MM.1S (cell line): ENCODE results near the gene RICTOR.

ENCODE experiments used
- DNase-seq: peaks from one replicate; pipeline ENCODE4 v3.0.0-alpha.2; 2015
- H2AFZ ChIP-seq: fragments of 300-600 bp; sonication (generic); 2 replicates; pipeline ENCODE4 v1.6.0; 2016; ENCODE audit warnings: antibody characterized with exemption, low read length
- H3F3A ChIP-seq: fragments of 300-600 bp; sonication (generic); 2 replicates; pipeline ENCODE4 v1.6.1; 2016; ENCODE audit warnings: mild to moderate bottlenecking, antibody characterized with exemption, low read length, moderate library complexity, mixed read lengths; ENCODE audit not compliant: insufficient read depth
- H3K27ac ChIP-seq: fragments of 300-600 bp; sonication (generic); 2 replicates; pipeline ENCODE4 v1.5.1; 2016; ENCODE audit warnings: mild to moderate bottlenecking, low read length
- H3K27me3 ChIP-seq: fragments of 300-600 bp; sonication (generic); replicated peaks from 2 replicates; pipeline ENCODE4 v1.6.0; 2016; ENCODE audit warnings: low read length; ENCODE audit not compliant: insufficient read depth
- H3K36me3 ChIP-seq: fragments of 300-600 bp; sonication (generic); replicated peaks from 2 replicates; pipeline ENCODE4 v1.6.1; 2016; ENCODE audit warnings: mild to moderate bottlenecking, low read length, mixed read lengths; ENCODE audit not compliant: insufficient read depth
- H3K4me1 ChIP-seq: fragments of 300-600 bp; sonication (generic); 2 replicates; pipeline ENCODE4 v1.6.1; 2016; ENCODE audit warnings: low read length, mixed read lengths
- H3K4me2 ChIP-seq: fragments of 300-600 bp; sonication (generic); 2 replicates; pipeline ENCODE4 v1.6.0; 2016; ENCODE audit warnings: low read depth, low read length
- H3K4me3 ChIP-seq: fragments of 300-600 bp; sonication (generic); 2 replicates; pipeline ENCODE4 v1.5.1; 2016; ENCODE audit warnings: low read length, mixed read lengths
- H3K79me2 ChIP-seq: fragments of 300-600 bp; sonication (generic); 2 replicates; pipeline ENCODE4 v1.6.1; 2016; ENCODE audit warnings: mixed run types, low read length, mixed read lengths
- H3K9ac ChIP-seq: fragments of 300-600 bp; sonication (generic); 2 replicates; pipeline ENCODE4 v1.6.1; 2016; ENCODE audit warnings: low read length, mixed read lengths
- H3K9me2 ChIP-seq: fragments of 300-600 bp; sonication (generic); replicated peaks from 2 replicates; pipeline ENCODE4 v1.6.1; 2016; ENCODE audit warnings: mild to moderate bottlenecking, low read length, mixed read lengths; ENCODE audit not compliant: insufficient read depth
- H3K9me3 ChIP-seq: fragments of 300-600 bp; sonication (generic); replicated peaks from 2 replicates; pipeline ENCODE4 v1.6.1; 2016; ENCODE audit warnings: mild to moderate bottlenecking, low read length, mixed read lengths; ENCODE audit not compliant: insufficient read depth
- H4K20me1 ChIP-seq: fragments of 300-600 bp; sonication (generic); 2 replicates; pipeline ENCODE4 v1.6.1; 2016; ENCODE audit warnings: mild to moderate bottlenecking, low read length, moderate library complexity, mixed read lengths; ENCODE audit not compliant: insufficient read depth
- CTCF ChIP-seq: fragments of 300-600 bp; sonication (generic); IDR thresholded peaks from 2 replicates; pipeline ENCODE4 v1.5.1; 2016; ENCODE audit warnings: antibody characterized with exemption, low read length, mixed read lengths
- EZH2 ChIP-seq: fragments of 300-600 bp; sonication (generic); optimal IDR thresholded peaks from 2 replicates; pipeline ENCODE3; 2017; ENCODE audit warnings: low read depth, mild to moderate bottlenecking, antibody characterized with exemption, low read length, mixed read lengths
- EZH2phosphoT487 ChIP-seq: fragments of 300-600 bp; sonication (generic); IDR thresholded peaks from 2 replicates; pipeline ENCODE4 v1.6.1; 2018; ENCODE audit warnings: antibody characterized with exemption, low read length

Gene RICTOR

GRCh38 chr5:38905516-38905915 lies 168.7 kb downstream of the RICTOR start:
- H3K36me3 ChIP-seq, result no peaks in the 10 kb centered on the region
- H3K4me1 ChIP-seq, result no peaks in the 10 kb centered on the region
- H3K9me2 ChIP-seq, result no peaks in the 10 kb centered on the region
- no peaks in the 10 kb centered on the region for H3F3A ChIP-seq
- H4K20me1 ChIP-seq, result no peaks in the 10 kb centered on the region
- no peak overlapping the region for H2AFZ ChIP-seq
- TF ChIP-seq EZH2, result no peak
- no peak for TF ChIP-seq CTCF
- no peak for TF ChIP-seq EZH2phosphoT487
- no peak overlapping the region for H3K4me2 ChIP-seq
- no peak overlapping the region for H3K27ac ChIP-seq
- no peaks in the 10 kb centered on the region for H3K9me3 ChIP-seq
- no peak overlapping the region for H3K4me3 ChIP-seq
- H3K27me3 ChIP-seq, result no peaks in the 10 kb centered on the region
- H3K9ac ChIP-seq, result no peak overlapping the region
- H3K79me2 ChIP-seq, result no peaks in the 10 kb centered on the region
- DNase-seq, result no peak

GRCh38 chr5:38899936-38900335 lies 174.3 kb downstream of the RICTOR start:
- Histone ChIP-seq H3F3A (no peaks in the 10 kb centered on the region), H3K27ac (no peak overlapping the region), H3K9me3 (no peaks in the 10 kb centered on the region), H3K36me3 (no peaks in the 10 kb centered on the region), H4K20me1 (no peaks in the 10 kb centered on the region), H3K9me2 (no peaks in the 10 kb centered on the region), H3K4me2 (no peak overlapping the region), H3K9ac (no peak overlapping the region), H3K4me3 (no peak overlapping the region), H3K79me2 (no peaks in the 10 kb centered on the region), H2AFZ (no peak overlapping the region), H3K4me1 (no peaks in the 10 kb centered on the region), H3K27me3 (no peaks in the 10 kb centered on the region)
- no peak for TF ChIP-seq EZH2phosphoT487
- TF ChIP-seq EZH2, result no peak
- no peak for TF ChIP-seq CTCF
- no peak for DNase-seq

GRCh38 chr5:38896760-38897159 lies 177.4 kb downstream of the RICTOR start:
- Histone ChIP-seq H3K4me3 (no peak overlapping the region), H3K27me3 (no peaks in the 10 kb centered on the region), H3K79me2 (no peaks in the 10 kb centered on the region), H4K20me1 (no peaks in the 10 kb centered on the region), H3K27ac (no peak overlapping the region), H2AFZ (no peak overlapping the region), H3K4me2 (no peak overlapping the region), H3F3A (no peaks in the 10 kb centered on the region), H3K36me3 (no peaks in the 10 kb centered on the region), H3K9ac (no peak overlapping the region), H3K4me1 (no peaks in the 10 kb centered on the region), H3K9me2 (no peaks in the 10 kb centered on the region), H3K9me3 (no peaks in the 10 kb centered on the region)
- no peak for DNase-seq
- TF ChIP-seq EZH2 (no peak), EZH2phosphoT487 (no peak), CTCF (no peak)

GRCh38 chr5:38892363-38892762 lies 181.8 kb downstream of the RICTOR start:
- H2AFZ ChIP-seq, result no peak overlapping the region
- H3K9ac ChIP-seq, result no peak overlapping the region
- H3K36me3 ChIP-seq, result no peaks in the 10 kb centered on the region
- no peaks in the 10 kb centered on the region for H3F3A ChIP-seq
- H3K27ac ChIP-seq, result no peak overlapping the region
- no peaks in the 10 kb centered on the region for H3K79me2 ChIP-seq
- no peaks in the 10 kb centered on the region for H3K4me1 ChIP-seq
- no peaks in the 10 kb centered on the region for H3K9me2 ChIP-seq
- H3K9me3 ChIP-seq, result no peaks in the 10 kb centered on the region
- DNase-seq, result no peak
- no peaks in the 10 kb centered on the region for H3K27me3 ChIP-seq
- H3K4me2 ChIP-seq, result no peak overlapping the region
- TF ChIP-seq EZH2 (no peak), EZH2phosphoT487 (no peak), CTCF (no peak)
- no peaks in the 10 kb centered on the region for H4K20me1 ChIP-seq
- no peak overlapping the region for H3K4me3 ChIP-seq
